ENCODE results near the gene SLN.

The SLN gene

GRCh38 chr11:107691000-107691750, 20.7 kb downstream of the SLN start:
- Histone ChIP-seq H3K27ac (ENCODE audit: low read depth, low read length) (no peak overlapping the region), H3K27me3 (ENCODE audit: control insufficient read depth, insufficient read depth, low read length) (no peaks in the 10 kb centered on the region), H3K36me3 (ENCODE audit: control insufficient read depth, insufficient read depth, low read length) (no peaks in the 10 kb centered on the region), H3K4me1 (ENCODE audit: control insufficient read depth, insufficient read depth, low read length) (peaks cover 2% of the 10 kb centered on the region), H3K9ac (ENCODE audit: low read length) (no peak overlapping the region), H3K4me3 (ENCODE audit: low read length) (no peak overlapping the region)

- H3K27ac ChIP-seq (ENCODE audit: low read depth, low read length), result no peak overlapping the region
- peaks cover 2% of the 10 kb centered on the region for H3K4me1 ChIP-seq (ENCODE audit: control insufficient read depth, insufficient read depth, low read length)
- no peaks in the 10 kb centered on the region for H3K36me3 ChIP-seq (ENCODE audit: control insufficient read depth, insufficient read depth, low read length)
- no peak overlapping the region for H3K9ac ChIP-seq (ENCODE audit: low read length)
- H3K4me3 ChIP-seq (ENCODE audit: low read length), result no peak overlapping the region
- no peaks in the 10 kb centered on the region for H3K27me3 ChIP-seq (ENCODE audit: control insufficient read depth, insufficient read depth, low read length)
Measured at GRCh38 chr11:107689317-107690202, 22.3 kb downstream of the SLN start.

- Histone ChIP-seq H3K4me3 (ENCODE audit: low read length) (no peak overlapping the region), H3K36me3 (ENCODE audit: control insufficient read depth, insufficient read depth, low read length) (no peaks in the 10 kb centered on the region), H3K27me3 (ENCODE audit: control insufficient read depth, insufficient read depth, low read length) (no peaks in the 10 kb centered on the region), H3K4me1 (ENCODE audit: control insufficient read depth, insufficient read depth, low read length) (peaks cover 2% of the 10 kb centered on the region), H3K27ac (ENCODE audit: low read depth, low read length) (no peak overlapping the region), H3K9ac (ENCODE audit: low read length) (no peak overlapping the region)
Measured at GRCh38 chr11:107688322-107688918, 23.4 kb downstream of the SLN start.

DNA sequence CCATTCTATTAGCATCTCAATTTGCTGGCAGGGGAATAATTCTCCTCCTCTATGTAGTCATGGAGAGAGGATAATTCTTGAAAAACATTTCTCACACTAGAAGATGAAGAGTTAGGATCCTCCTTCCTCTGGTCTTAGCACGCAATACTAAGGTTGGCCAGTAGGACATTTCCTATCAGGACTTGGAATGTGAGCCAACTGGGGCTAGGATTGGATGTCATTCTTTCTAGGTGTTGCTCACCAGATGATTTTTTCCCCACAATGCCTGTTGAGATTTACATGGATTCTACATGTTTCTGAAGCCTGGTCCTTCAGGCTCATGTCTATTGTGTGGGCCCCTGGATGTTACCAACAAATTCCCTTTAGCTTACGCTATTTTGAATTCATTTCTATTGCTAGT, 28.0 kb downstream of the SLN start:
- H3K27ac ChIP-seq (ENCODE audit: low read depth, low read length), result no peak overlapping the region
- H3K27me3 ChIP-seq (ENCODE audit: control insufficient read depth, insufficient read depth, low read length), result no peaks in the 10 kb centered on the region
- H3K36me3 ChIP-seq (ENCODE audit: control insufficient read depth, insufficient read depth, low read length), result no peaks in the 10 kb centered on the region
- no peak overlapping the region for H3K9ac ChIP-seq (ENCODE audit: low read length)
- H3K4me1 ChIP-seq (ENCODE audit: control insufficient read depth, insufficient read depth, low read length), result no peaks in the 10 kb centered on the region
- H3K4me3 ChIP-seq (ENCODE audit: low read length), result no peak overlapping the region

DNA sequence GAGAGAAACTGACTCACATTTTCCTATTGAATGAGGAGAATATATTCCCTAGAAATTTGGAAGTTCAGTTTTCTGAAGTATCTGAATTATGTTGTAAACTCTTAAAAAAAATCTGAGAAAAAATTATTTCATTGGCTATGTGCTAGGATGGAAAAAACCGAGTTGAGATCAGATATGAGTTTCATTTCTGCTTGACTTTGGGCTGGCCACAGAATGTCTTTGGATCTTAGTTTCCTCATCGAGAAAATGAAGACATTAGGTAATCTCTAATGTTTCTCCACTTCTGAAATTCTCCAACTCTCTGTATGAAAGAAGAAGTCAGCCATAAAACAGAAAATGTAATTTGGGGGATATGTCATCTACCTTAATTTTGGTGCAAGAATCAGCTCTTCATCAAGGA, 28.8 kb downstream of the SLN start:
- no peaks in the 10 kb centered on the region for H3K27me3 ChIP-seq (ENCODE audit: control insufficient read depth, insufficient read depth, low read length)
- H3K4me3 ChIP-seq (ENCODE audit: low read length), result no peak overlapping the region
- H3K27ac ChIP-seq (ENCODE audit: low read depth, low read length), result no peak overlapping the region
- H3K36me3 ChIP-seq (ENCODE audit: control insufficient read depth, insufficient read depth, low read length), result no peaks in the 10 kb centered on the region
- H3K4me1 ChIP-seq (ENCODE audit: control insufficient read depth, insufficient read depth, low read length), result no peaks in the 10 kb centered on the region
- no peak overlapping the region for H3K9ac ChIP-seq (ENCODE audit: low read length)

- Histone ChIP-seq H3K4me3 (ENCODE audit: low read length) (no peak overlapping the region), H3K4me1 (ENCODE audit: control insufficient read depth, insufficient read depth, low read length) (no peaks in the 10 kb centered on the region), H3K9ac (ENCODE audit: low read length) (no peak overlapping the region), H3K27me3 (ENCODE audit: control insufficient read depth, insufficient read depth, low read length) (no peaks in the 10 kb centered on the region), H3K36me3 (ENCODE audit: control insufficient read depth, insufficient read depth, low read length) (no peaks in the 10 kb centered on the region), H3K27ac (ENCODE audit: low read depth, low read length) (no peak overlapping the region)
Measured at GRCh38 chr11:107682572-107682971, 29.3 kb downstream of the SLN start.

DNA sequence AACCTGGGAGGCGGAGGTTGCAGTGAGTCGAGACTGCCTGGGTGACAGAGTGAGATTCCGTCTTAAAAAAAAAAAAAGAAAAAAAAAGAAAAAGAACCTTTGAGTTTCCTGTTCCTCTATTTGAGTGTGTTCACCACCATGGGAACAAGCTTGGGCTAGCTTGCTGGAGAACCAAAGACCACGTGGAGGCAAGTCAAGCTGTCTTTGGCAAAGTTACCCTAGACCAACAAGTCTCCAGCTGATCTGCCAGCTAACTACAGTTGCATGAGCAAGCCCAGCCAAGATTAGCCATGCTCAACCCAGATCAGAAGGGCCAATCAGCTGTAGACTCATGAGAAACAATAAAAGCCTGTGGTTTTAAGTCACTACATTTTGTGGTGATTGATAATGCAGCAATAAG, 29.7 kb downstream of the SLN start:
- Histone ChIP-seq H3K9ac (ENCODE audit: low read length) (no peak overlapping the region), H3K27ac (ENCODE audit: low read depth, low read length) (no peak overlapping the region), H3K27me3 (ENCODE audit: control insufficient read depth, insufficient read depth, low read length) (no peaks in the 10 kb centered on the region), H3K36me3 (ENCODE audit: control insufficient read depth, insufficient read depth, low read length) (no peaks in the 10 kb centered on the region), H3K4me3 (ENCODE audit: low read length) (no peak overlapping the region), H3K4me1 (ENCODE audit: control insufficient read depth, insufficient read depth, low read length) (no peaks in the 10 kb centered on the region)

DNA sequence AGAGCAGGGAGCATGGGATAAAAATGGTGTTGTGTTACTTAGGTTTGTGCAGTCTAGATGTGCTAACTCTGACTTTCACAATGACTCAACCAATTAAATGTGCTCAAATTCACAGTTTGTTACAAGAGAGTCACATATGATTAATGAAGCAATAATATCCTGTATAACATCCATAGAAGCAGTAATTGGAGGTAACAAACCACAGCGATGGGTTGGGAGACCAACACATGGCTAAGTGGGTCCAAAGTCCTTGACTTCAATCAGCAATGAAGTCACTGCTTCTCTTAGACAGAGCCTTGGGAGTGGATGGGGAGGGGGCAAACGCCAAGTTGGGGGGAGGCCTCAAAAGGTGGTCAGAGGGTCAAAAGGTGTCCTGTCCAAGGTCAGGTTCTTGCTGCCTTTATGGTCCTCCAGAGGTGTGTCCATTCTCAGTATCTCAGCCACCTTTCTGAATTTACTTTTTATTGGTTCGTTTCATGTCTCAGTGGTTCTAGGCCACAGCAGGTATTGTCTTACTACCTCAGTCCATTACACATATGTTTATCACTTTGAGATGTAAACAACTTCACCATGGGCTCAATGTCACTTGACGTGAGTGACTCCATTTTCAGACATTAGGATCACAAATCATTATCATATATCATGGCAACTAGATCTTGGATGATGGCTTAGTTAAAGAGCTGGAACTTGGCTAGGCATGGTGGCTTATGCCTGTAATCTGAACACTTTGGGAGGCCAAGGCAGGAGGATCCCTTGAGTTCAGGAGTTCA, 32.4 kb downstream of the SLN start:
- Histone ChIP-seq H3K27ac (ENCODE audit: low read depth, low read length) (no peak overlapping the region), H3K9ac (ENCODE audit: low read length) (no peak overlapping the region), H3K27me3 (ENCODE audit: control insufficient read depth, insufficient read depth, low read length) (no peaks in the 10 kb centered on the region), H3K4me3 (ENCODE audit: low read length) (no peak overlapping the region), H3K4me1 (ENCODE audit: control insufficient read depth, insufficient read depth, low read length) (no peaks in the 10 kb centered on the region), H3K36me3 (ENCODE audit: control insufficient read depth, insufficient read depth, low read length) (no peaks in the 10 kb centered on the region)

DNA sequence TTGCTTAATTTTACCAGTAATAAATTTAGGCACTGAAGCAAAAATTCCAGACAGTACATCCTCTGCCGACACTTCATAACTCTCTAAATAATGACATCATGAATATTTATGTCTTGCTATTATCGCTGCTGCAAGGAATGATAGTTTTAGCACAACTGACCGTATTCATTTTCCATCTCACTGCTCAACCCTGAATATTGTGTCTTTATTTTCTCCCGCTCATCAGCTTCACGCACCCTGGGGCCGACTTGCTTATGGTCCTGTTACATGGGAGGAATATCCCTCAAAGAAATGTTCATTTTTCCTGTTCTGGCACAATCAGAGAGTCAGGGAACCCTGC, 33.3 kb downstream of the SLN start:
- Histone ChIP-seq H3K4me3 (ENCODE audit: low read length) (no peak overlapping the region), H3K27ac (ENCODE audit: low read depth, low read length) (no peak overlapping the region), H3K9ac (ENCODE audit: low read length) (no peak overlapping the region), H3K4me1 (ENCODE audit: control insufficient read depth, insufficient read depth, low read length) (no peaks in the 10 kb centered on the region), H3K27me3 (ENCODE audit: control insufficient read depth, insufficient read depth, low read length) (no peaks in the 10 kb centered on the region), H3K36me3 (ENCODE audit: control insufficient read depth, insufficient read depth, low read length) (no peaks in the 10 kb centered on the region)

DNA sequence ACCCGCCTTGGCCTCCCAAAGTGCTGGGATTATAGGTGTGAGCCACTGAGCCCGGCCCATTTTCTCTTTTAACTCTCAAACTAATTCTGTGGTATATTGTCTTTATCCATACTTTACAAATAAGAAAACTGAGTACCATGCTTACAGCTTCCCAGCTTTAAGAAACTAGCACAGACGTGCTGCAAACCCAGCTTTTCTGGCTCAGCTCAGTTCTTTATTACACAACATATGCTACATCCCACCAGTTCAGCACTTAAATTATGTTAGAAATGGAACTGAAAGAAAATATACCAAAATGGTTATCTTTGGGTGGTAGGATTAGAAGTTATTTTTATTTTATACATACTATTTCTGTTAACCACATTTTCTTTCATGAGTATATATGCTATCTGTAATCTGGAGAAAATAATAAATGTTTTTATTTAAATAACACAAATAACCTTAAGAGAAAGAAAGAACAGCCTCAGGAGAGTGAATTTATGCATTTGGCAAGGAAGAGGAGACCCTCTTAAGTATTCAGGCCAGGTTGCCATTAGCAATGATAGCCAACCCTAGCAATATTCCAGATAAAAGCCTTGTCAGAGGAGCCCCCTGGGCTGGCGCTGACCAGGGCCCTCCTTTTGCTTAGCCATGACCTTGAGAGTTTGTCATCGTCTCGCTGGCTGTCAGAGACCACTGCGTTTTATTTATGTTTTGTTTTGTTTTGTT, 33.8 kb downstream of the SLN start:
- Histone ChIP-seq H3K27me3 (ENCODE audit: control insufficient read depth, insufficient read depth, low read length) (no peaks in the 10 kb centered on the region), H3K9ac (ENCODE audit: low read length) (no peak overlapping the region), H3K36me3 (ENCODE audit: control insufficient read depth, insufficient read depth, low read length) (no peaks in the 10 kb centered on the region), H3K27ac (ENCODE audit: low read depth, low read length) (no peak overlapping the region), H3K4me1 (ENCODE audit: control insufficient read depth, insufficient read depth, low read length) (no peaks in the 10 kb centered on the region), H3K4me3 (ENCODE audit: low read length) (no peak overlapping the region)

DNA sequence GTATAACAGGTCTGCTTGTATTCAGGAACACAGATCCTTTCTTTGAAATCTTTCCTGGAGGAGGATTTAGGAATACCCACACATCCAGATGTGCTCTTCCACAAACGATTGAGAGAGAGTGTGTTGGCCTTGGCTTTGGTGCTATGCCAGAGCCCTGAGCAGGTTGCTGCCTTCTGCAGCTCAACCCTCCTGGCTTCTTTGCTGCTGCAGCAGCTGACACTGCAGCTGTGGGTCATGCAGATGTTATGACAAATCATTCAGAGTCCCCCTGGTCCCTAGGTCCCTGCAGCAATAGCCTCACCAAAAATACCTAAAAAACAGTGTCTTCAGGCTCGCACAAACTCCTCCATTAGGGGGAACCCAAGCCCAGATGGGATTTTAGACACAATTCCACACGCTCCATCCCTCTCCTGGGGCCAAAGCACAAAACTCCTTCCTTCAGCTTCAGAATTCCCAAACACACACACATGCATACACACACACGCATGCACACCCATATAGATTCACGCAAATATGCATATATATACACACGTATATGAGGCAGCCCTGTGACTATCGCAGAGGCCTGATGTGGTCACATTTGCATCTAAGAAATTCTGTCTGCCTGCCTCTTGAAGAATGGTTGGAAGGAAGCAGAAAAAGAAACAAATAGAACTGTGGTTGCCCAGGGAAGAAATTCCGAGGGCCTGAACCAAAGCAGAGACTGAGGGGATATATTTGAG, 35.4 kb downstream of the SLN start:
- no peaks in the 10 kb centered on the region for H3K36me3 ChIP-seq (ENCODE audit: control insufficient read depth, insufficient read depth, low read length)
- H3K27me3 ChIP-seq (ENCODE audit: control insufficient read depth, insufficient read depth, low read length), result no peaks in the 10 kb centered on the region
- no peak overlapping the region for H3K4me3 ChIP-seq (ENCODE audit: low read length)
- H3K27ac ChIP-seq (ENCODE audit: low read depth, low read length), result no peak overlapping the region
- no peaks in the 10 kb centered on the region for H3K4me1 ChIP-seq (ENCODE audit: control insufficient read depth, insufficient read depth, low read length)
- H3K9ac ChIP-seq (ENCODE audit: low read length), result no peak overlapping the region
